ENCODE data around the gene SURF1. TPM values are rescaled to one million over a fixed set of nuclear protein-coding genes. Genes with fewer than 3 reads are reported as not detected.
A peak's percentile ranks its signal among the peaks of the same experiment; 100 is the strongest.

The SURF1 gene
- total RNA-seq, 1 donor from 2014 or later = 42.9 TPM

- Mint-ChIP-seq H3K4me1 (ENCODE audit: low read depth) (peaks cover 7% of the 10 kb centered on the region), H3K27me3 (no peaks in the 10 kb centered on the region), H3K36me3 (ENCODE audit: insufficient read depth) (peaks cover 26% of the 10 kb centered on the region), H3K4me3 (ENCODE audit: low read depth) (no peak overlapping the region), H3K27ac (no peak overlapping the region), H3K9me3 (ENCODE audit: low read depth) (no peaks in the 10 kb centered on the region)
- no peak for DNase-seq (ENCODE audit: low spot score, unreplicated experiment)
- no peak for TF ChIP-seq CTCF (IDR thresholded peaks at IDR 0.05; ENCODE audit: unreplicated experiment)
These were observed 6.2 kb upstream of the SURF1 start for GRCh38 chr9:133362359-133363044.

DNA sequence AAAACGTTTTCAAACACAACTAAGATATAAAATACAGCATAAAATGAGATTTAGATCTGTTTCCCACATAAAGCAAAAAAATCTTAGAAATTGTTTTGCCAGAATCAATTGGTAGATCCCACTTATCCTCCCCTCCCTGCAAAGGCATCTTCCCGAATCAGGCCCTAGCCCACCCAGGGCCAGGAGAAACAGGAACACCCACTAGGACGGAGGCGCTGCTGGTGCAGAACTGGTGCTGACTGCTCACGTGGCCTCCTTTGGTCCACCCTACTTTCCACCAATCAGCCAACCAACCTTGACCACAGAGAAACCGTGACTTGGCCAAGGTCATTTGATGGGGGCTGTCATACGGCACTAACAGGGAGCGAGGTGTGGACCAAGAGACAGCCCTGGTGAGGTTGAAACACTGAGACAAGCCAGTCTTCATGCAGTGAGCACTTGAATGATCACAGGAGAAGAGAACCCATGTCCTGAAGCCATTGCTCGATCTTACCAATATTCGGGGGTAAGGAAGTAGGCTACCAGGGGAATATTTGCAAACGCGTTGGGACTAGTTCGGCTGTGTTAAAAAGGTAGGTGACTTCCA, 5.3 kb upstream of the SURF1 start:
- no peaks in the 10 kb centered on the region for H3K27me3 Mint-ChIP-seq
- no peaks in the 10 kb centered on the region for H3K9me3 Mint-ChIP-seq (ENCODE audit: low read depth)
- H3K36me3 Mint-ChIP-seq (ENCODE audit: insufficient read depth) = peaks cover 26% of the 10 kb centered on the region
- H3K27ac Mint-ChIP-seq = no peak overlapping the region
- H3K4me3 Mint-ChIP-seq (ENCODE audit: low read depth) = no peak overlapping the region
- peaks cover 10% of the 10 kb centered on the region for H3K4me1 Mint-ChIP-seq (ENCODE audit: low read depth)
- no peak for DNase-seq (ENCODE audit: low spot score, unreplicated experiment)
- no peak for TF ChIP-seq CTCF (IDR thresholded peaks at IDR 0.05; ENCODE audit: unreplicated experiment)

DNA sequence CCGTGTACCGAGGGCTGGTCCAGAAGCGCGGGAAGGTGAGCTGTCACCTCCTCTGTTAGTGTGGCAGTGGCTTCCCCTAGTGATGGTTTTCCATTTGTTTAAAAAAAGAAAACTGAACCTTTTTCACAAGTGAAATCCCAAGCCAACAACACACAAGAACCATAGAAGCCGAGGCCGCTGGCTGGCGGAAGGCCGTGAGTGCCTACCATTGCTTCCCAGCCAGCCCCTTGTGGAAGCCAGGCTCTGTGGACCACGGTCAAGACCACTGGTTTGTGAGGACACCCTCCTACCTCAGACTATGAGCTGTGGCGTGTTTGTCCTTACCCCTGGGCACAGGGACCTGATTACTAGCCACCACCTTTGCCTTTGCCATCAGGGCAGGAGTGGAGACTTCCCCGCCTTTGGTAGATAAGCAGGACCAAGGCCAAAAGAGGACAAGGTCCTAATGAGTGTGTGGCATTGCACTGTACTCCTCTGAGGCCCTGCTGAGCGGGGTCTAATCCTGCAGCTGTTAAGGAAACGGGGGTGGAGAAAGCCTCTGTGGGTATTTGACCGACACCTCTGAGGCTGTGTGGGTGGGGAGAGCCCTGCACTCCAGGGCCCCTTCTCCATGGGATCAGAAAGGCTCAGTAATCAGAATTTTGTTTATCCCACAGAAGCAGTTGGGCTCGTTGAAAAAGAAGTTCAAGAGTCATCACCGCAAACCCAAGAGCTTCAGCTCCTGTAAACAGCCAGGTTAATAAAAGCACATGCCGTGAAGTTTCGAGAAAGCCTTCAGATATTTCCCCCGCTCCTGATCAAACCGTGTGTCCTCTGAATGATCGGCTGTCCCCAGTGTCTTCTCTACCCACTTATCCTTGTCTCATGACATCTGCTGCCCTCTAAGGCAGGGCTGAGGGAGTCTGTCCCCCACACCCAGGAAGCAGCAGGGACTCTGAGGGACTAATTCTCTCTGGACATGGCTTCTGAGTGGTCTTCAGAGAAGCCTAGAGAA, 4.4 kb upstream of the SURF1 start:
- H3K4me3 Mint-ChIP-seq (ENCODE audit: low read depth) = no peak overlapping the region
- no peaks in the 10 kb centered on the region for H3K27me3 Mint-ChIP-seq
- H3K9me3 Mint-ChIP-seq (ENCODE audit: low read depth) = no peaks in the 10 kb centered on the region
- peaks cover 20% of the 10 kb centered on the region for H3K36me3 Mint-ChIP-seq (ENCODE audit: insufficient read depth)
- TF ChIP-seq CTCF (IDR thresholded peaks at IDR 0.05; ENCODE audit: unreplicated experiment) = no peak
- H3K4me1 Mint-ChIP-seq (ENCODE audit: low read depth) = peaks cover 10% of the 10 kb centered on the region
- no peak overlapping the region for H3K27ac Mint-ChIP-seq
- DNase-seq (ENCODE audit: low spot score, unreplicated experiment) = no peak

GRCh38 chr9:133359399-133360175, 3.3 kb upstream of the SURF1 start:
- Mint-ChIP-seq H3K27me3 (no peaks in the 10 kb centered on the region), H3K4me1 (ENCODE audit: low read depth) (peaks cover 9% of the 10 kb centered on the region), H3K4me3 (ENCODE audit: low read depth) (peak overlapping the region; percentile 21), H3K36me3 (ENCODE audit: insufficient read depth) (peaks cover 17% of the 10 kb centered on the region), H3K9me3 (ENCODE audit: low read depth) (no peaks in the 10 kb centered on the region), H3K27ac (no peak overlapping the region)
- DNase-seq (ENCODE audit: low spot score, unreplicated experiment) = no peak
- TF ChIP-seq CTCF (IDR thresholded peaks at IDR 0.05; ENCODE audit: unreplicated experiment) = peak; percentile 44
